ENCODE results near the gene GRIPAP1.

Gene GRIPAP1, protein sequence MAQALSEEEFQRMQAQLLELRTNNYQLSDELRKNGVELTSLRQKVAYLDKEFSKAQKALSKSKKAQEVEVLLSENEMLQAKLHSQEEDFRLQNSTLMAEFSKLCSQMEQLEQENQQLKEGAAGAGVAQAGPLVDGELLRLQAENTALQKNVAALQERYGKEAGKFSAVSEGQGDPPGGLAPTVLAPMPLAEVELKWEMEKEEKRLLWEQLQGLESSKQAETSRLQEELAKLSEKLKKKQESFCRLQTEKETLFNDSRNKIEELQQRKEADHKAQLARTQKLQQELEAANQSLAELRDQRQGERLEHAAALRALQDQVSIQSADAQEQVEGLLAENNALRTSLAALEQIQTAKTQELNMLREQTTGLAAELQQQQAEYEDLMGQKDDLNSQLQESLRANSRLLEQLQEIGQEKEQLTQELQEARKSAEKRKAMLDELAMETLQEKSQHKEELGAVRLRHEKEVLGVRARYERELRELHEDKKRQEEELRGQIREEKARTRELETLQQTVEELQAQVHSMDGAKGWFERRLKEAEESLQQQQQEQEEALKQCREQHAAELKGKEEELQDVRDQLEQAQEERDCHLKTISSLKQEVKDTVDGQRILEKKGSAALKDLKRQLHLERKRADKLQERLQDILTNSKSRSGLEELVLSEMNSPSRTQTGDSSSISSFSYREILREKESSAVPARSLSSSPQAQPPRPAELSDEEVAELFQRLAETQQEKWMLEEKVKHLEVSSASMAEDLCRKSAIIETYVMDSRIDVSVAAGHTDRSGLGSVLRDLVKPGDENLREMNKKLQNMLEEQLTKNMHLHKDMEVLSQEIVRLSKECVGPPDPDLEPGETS

DNA sequence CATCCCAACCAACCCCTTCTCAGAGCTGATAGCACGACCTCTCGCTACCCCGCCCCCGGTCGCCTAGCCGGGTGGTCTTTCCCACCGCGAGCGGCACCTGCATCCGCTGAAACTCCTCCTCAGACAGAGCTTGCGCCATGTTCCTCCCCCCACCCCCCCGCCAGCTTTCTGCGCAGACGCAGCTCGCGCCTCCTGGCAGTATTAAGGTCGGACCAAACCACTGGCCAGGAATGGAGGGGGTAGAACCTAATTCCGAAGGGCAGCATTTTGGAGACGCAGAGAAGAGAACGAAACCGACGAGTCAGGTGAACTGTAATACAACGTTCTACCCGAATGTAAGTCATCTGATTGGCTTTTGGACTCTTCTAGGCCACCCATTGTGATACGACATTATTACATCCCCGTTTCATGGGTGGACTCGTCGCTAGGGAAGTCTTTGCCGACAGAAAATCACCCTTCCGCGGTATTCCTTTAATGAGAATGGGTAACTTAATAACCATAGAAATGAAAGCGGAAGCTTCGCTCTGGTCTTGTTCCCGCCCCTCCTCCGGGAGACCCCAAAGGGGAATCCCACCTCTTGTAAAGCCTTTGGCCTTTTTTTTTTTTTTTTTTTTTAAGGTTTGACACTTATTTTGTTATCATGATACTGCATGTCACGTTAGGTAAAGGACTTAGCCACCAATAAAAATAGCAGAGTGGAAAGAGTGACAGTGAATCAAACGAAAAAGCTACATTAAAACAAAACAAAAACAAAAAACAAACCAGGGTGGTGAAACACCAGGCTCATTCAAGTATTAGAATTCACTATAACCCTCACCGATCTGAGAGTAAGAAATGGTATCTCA, at the start of gene GRIPAP1:
GRIPAP1 (minus strand) TSS at position 174 of the 845 bp plus-strand sequence; CDS start at position 139, 35 bp downstream.
- Histone ChIP-seq H3K36me3 (ENCODE audit: control insufficient read depth in 5 of 5, insufficient read depth in 5 of 5, low read length in 5 of 5) (peaks cover 2 to 14% (median 9%) of the 10 kb centered on the region in 5 donors), H3K9ac (ENCODE audit: low read length in 5 of 5) (peak within 1 kb of the TSS; percentile 50 to 83 (median 65)), H3K27me3 (ENCODE audit: control insufficient read depth in 5 of 5, insufficient read depth in 4 of 5, low read length in 5 of 5) (no peaks in the 10 kb centered on the region), H3K9me3 (ENCODE audit: control insufficient read depth in 5 of 5, low read length in 5 of 5) (peaks cover 0 to 7% (median 0%) of the 10 kb centered on the region in 5 donors), H3K4me3 (ENCODE audit: low read depth in 1 of 5, low read length in 5 of 5) (peak within 1 kb of the TSS; percentile 73 to 94 (median 77)), H3K27ac (ENCODE audit: low read depth, low read length) (peak within 1 kb of the TSS; percentile 84), H3K4me1 (ENCODE audit: control insufficient read depth in 5 of 5, insufficient read depth in 5 of 5, low read length in 5 of 5) (peaks cover 0 to 12% (median 9%) of the 10 kb centered on the region in 5 donors)

GRCh38 chrX:49043987-49044281, 41.9 kb upstream of the GRIPAP1 start:
- Histone ChIP-seq H3K36me3 (ENCODE audit: control insufficient read depth in 5 of 5, insufficient read depth in 5 of 5, low read length in 5 of 5) (peaks cover 0 to 8% (median 7%) of the 10 kb centered on the region in 5 donors), H3K9ac (ENCODE audit: low read length in 5 of 5) (peak overlapping the region in 1 of 5 donors; percentile 4), H3K9me3 (ENCODE audit: control insufficient read depth in 5 of 5, low read length in 5 of 5) (peaks cover 0 to 6% (median 3%) of the 10 kb centered on the region in 5 donors), H3K4me3 (ENCODE audit: low read depth in 1 of 5, low read length in 5 of 5) (peak overlapping the region in 2 of 5 donors; percentile 26 to 32), H3K4me1 (ENCODE audit: control insufficient read depth in 5 of 5, insufficient read depth in 5 of 5, low read length in 5 of 5) (peaks cover 0 to 32% (median 27%) of the 10 kb centered on the region in 5 donors), H3K27ac (ENCODE audit: low read depth, low read length) (no peak overlapping the region), H3K27me3 (ENCODE audit: control insufficient read depth in 5 of 5, insufficient read depth in 4 of 5, low read length in 5 of 5) (peaks cover 0 to 3% (median 0%) of the 10 kb centered on the region in 5 donors)

DNA sequence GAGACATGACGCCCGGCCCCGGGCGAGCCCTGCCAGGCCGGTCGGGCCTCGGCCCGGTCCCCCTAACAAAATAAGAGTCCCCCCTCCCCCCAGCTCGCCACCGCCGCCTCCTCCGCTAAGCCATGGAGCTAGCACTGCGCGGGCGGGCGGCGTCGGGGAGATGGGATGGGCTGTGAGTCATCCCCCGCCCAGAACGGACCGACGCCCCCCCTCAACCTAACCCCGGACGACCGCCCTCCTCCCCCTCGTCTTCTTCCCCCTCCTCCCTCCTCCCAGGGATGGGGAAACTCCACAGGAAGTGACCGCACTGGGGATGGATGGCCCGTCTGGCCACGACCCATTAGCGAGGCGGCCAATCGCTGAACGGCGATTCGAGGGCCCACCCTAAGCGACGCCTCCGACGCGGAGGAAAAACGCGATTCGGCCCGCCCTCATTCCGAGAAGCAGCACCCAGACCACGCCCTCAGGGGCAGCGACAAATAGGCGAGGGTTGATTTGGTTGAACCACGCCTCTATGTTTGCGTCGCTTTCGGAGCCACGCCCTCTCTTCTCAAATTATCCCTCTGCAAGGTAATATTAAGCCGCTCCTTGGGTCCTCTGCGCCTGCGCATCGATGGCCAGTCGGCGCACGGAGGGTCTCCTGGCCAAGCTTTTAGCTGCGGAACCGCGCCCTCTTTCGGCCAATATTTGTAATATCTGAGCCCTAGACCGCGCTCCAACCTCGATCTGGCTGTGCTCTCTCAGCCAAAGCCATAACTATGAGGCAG, 41.3 kb upstream of the GRIPAP1 start, which contains the start of gene TFE3:
TFE3 (minus strand) TSS at position 138 of the 767 bp plus-strand sequence; CDS start at position 7, 131 bp downstream.
- Histone ChIP-seq H3K27me3 (ENCODE audit: control insufficient read depth in 5 of 5, insufficient read depth in 4 of 5, low read length in 5 of 5) (peaks cover 0 to 7% (median 2%) of the 10 kb centered on the region in 5 donors), H3K9ac (ENCODE audit: low read length in 5 of 5) (peak within 1 kb of the TSS; percentile 75 to 96 (median 91)), H3K9me3 (ENCODE audit: control insufficient read depth in 5 of 5, low read length in 5 of 5) (peaks cover 0 to 6% (median 3%) of the 10 kb centered on the region in 5 donors), H3K36me3 (ENCODE audit: control insufficient read depth in 5 of 5, insufficient read depth in 5 of 5, low read length in 5 of 5) (peaks cover 0 to 13% (median 12%) of the 10 kb centered on the region in 5 donors), H3K4me1 (ENCODE audit: control insufficient read depth in 5 of 5, insufficient read depth in 5 of 5, low read length in 5 of 5) (peaks cover 0 to 36% (median 29%) of the 10 kb centered on the region in 5 donors), H3K27ac (ENCODE audit: low read depth, low read length) (peak within 1 kb of the TSS; percentile 98), H3K4me3 (ENCODE audit: low read depth in 1 of 5, low read length in 5 of 5) (peak within 1 kb of the TSS; percentile 61 to 84 (median 74))

- Histone ChIP-seq H3K36me3 (ENCODE audit: control insufficient read depth in 5 of 5, insufficient read depth in 5 of 5, low read length in 5 of 5) (peaks cover 0 to 20% (median 19%) of the 10 kb centered on the region in 5 donors), H3K27ac (ENCODE audit: low read depth, low read length) (peak overlapping the region; percentile 98), H3K27me3 (ENCODE audit: control insufficient read depth in 5 of 5, insufficient read depth in 4 of 5, low read length in 5 of 5) (peaks cover 0 to 7% (median 2%) of the 10 kb centered on the region in 5 donors), H3K9me3 (ENCODE audit: control insufficient read depth in 5 of 5, low read length in 5 of 5) (peaks cover 0 to 6% (median 3%) of the 10 kb centered on the region in 5 donors), H3K4me1 (ENCODE audit: control insufficient read depth in 5 of 5, insufficient read depth in 5 of 5, low read length in 5 of 5) (peaks cover 0 to 36% (median 29%) of the 10 kb centered on the region in 5 donors), H3K4me3 (ENCODE audit: low read depth in 1 of 5, low read length in 5 of 5) (peak overlapping the region; percentile 61 to 84 (median 74)), H3K9ac (ENCODE audit: low read length in 5 of 5) (peak overlapping the region; percentile 75 to 96 (median 91))
Measured at GRCh38 chrX:49042581-49043219, 40.6 kb upstream of the GRIPAP1 start.

GRCh38 chrX:49041744-49042580, 39.9 kb upstream of the GRIPAP1 start:
- Histone ChIP-seq H3K9me3 (ENCODE audit: control insufficient read depth in 5 of 5, low read length in 5 of 5) (peaks cover 0 to 6% (median 3%) of the 10 kb centered on the region in 5 donors), H3K36me3 (ENCODE audit: control insufficient read depth in 5 of 5, insufficient read depth in 5 of 5, low read length in 5 of 5) (peaks cover 0 to 27% (median 22%) of the 10 kb centered on the region in 5 donors), H3K4me1 (ENCODE audit: control insufficient read depth in 5 of 5, insufficient read depth in 5 of 5, low read length in 5 of 5) (peaks cover 0 to 36% (median 29%) of the 10 kb centered on the region in 5 donors), H3K27ac (ENCODE audit: low read depth, low read length) (peak overlapping the region; percentile 98), H3K4me3 (ENCODE audit: low read depth in 1 of 5, low read length in 5 of 5) (peak overlapping the region; percentile 61 to 84 (median 74)), H3K9ac (ENCODE audit: low read length in 5 of 5) (peak overlapping the region; percentile 75 to 96 (median 91)), H3K27me3 (ENCODE audit: control insufficient read depth in 5 of 5, insufficient read depth in 4 of 5, low read length in 5 of 5) (peaks cover 0 to 7% (median 2%) of the 10 kb centered on the region in 5 donors)

DNA sequence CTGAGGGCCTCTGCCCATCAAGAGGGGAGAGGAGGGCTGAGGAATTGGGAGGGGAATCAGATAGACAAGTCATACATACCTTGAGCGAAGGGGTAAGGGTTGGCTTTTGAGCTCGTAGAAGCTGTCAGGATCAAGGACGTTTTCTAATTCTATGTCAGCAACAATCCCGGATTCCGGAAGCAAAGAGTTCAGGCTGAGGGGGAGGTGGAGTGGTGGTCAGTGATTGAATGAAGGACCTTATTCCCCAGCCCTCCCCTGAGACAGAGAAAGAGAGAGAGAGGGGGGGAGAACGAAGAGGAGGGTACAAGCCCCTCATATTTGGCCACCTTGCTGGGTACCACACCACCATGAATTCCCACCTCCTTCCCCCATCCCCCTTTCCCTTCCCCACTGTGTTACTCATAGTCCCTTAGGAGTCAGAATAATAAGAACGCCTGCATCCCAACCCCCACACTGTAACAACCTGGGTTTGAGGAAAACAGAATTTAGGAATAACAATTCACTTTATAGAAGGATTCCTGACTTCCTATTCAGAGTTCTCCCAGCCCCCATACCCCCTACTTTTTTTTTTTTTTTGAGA, 38.4 kb upstream of the GRIPAP1 start:
- peak overlapping the region; percentile 38 to 69 (median 66) for H3K9ac ChIP-seq (ENCODE audit: low read length in 5 of 5)
- peak overlapping the region; percentile 39 to 74 (median 56) for H3K4me3 ChIP-seq (ENCODE audit: low read depth in 1 of 5, low read length in 5 of 5)
- H3K27me3 ChIP-seq (ENCODE audit: control insufficient read depth in 5 of 5, insufficient read depth in 4 of 5, low read length in 5 of 5): peaks cover 0 to 7% (median 2%) of the 10 kb centered on the region in 5 donors
- H3K27ac ChIP-seq (ENCODE audit: low read depth, low read length): peak overlapping the region; percentile 98
- H3K9me3 ChIP-seq (ENCODE audit: control insufficient read depth in 5 of 5, low read length in 5 of 5): peaks cover 0 to 6% (median 3%) of the 10 kb centered on the region in 5 donors
- H3K4me1 ChIP-seq (ENCODE audit: control insufficient read depth in 5 of 5, insufficient read depth in 5 of 5, low read length in 5 of 5): peaks cover 0 to 36% (median 29%) of the 10 kb centered on the region in 5 donors
- H3K36me3 ChIP-seq (ENCODE audit: control insufficient read depth in 5 of 5, insufficient read depth in 5 of 5, low read length in 5 of 5): peaks cover 0 to 32% (median 24%) of the 10 kb centered on the region in 5 donors

DNA sequence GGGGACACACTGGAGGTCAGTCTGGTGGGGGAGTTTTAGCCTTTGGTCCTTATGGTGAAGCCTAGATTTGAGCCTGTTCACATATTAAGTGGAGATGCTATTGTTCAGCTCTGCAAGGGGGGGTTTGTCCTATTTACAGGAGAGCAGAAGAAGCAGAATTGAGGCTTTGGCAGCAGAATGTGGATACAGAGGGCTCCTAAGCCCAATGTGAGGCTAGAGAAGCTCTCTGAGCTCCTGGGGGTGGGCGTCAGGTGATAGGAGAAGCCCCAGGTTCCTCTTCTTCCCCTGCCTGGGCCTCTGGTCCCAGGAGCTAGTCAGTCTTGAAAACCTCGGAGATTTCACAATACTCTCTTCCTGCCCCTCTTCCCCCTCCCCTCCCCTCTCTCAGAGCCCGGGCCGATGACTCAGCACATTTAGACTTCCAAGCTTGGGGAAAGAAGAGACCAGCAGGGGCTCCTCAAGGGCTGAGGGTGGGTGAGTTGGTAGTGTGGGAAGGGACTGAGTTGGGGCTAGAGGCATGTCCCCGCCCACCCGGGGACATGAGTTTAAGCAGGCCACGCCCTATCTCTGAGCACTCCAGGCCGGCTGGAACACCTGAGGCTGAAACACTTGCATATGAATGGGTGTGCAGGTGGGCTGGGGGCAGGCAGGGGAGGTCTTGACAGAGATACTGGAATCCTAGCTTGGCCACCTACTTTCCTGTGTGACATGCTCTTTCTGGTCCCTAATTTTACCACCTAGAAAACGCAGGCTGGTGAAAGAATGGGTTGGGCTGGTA, 37.7 kb upstream of the GRIPAP1 start:
- peaks cover 0 to 7% (median 2%) of the 10 kb centered on the region in 5 donors for H3K27me3 ChIP-seq (ENCODE audit: control insufficient read depth in 5 of 5, insufficient read depth in 4 of 5, low read length in 5 of 5)
- H3K36me3 ChIP-seq (ENCODE audit: control insufficient read depth in 5 of 5, insufficient read depth in 5 of 5, low read length in 5 of 5): peaks cover 0 to 32% (median 24%) of the 10 kb centered on the region in 5 donors
- H3K9me3 ChIP-seq (ENCODE audit: control insufficient read depth in 5 of 5, low read length in 5 of 5): peaks cover 0 to 6% (median 3%) of the 10 kb centered on the region in 5 donors
- peak overlapping the region; percentile 98 for H3K27ac ChIP-seq (ENCODE audit: low read depth, low read length)
- peak overlapping the region; percentile 39 to 74 (median 56) for H3K4me3 ChIP-seq (ENCODE audit: low read depth in 1 of 5, low read length in 5 of 5)
- peaks cover 0 to 36% (median 29%) of the 10 kb centered on the region in 5 donors for H3K4me1 ChIP-seq (ENCODE audit: control insufficient read depth in 5 of 5, insufficient read depth in 5 of 5, low read length in 5 of 5)
- peak overlapping the region; percentile 38 to 69 (median 66) for H3K9ac ChIP-seq (ENCODE audit: low read length in 5 of 5)
